ENCODE results near the gene HMG20A. TPM values are rescaled to one million over a fixed set of nuclear protein-coding genes. Genes with fewer than 3 reads are reported as not detected.
"Not testable (repeated sequence)": the region's sequence is repeated elsewhere in the genome, so short reads cannot be mapped to it uniquely, and the experiment has no call there.

Gene HMG20A
- total RNA-seq, 1 experiment from 2014 or later: 54.0 TPM

DNA sequence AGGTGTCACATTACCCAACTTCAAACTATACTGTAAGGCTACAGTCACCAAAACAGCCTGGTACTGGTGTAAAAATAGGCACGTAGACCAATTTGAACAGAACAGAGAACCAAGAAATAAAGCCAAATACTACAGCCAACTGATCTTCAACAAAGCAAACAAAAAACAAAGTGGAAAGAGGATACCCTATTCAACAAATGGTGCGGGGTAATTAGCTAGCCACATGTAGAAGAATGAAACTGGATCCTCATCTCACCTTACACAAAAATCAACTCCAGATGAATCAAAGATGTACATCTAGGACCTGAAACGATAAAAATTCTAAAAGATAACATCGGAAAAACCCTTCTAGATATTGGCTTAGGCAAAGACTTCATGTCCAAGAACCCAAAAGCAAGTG, 13.8 kb upstream of the HMG20A start:
- POLR2A ChIA-PET: interaction anchor here (0.6 kb wide), 1 partner anchor 24 kb away, joined by 17 read pairs; no protein-coding TSS in a partner anchor
- BruUV-seq (replicated peaks): no TSS peak
- ATAC-seq (no peak), DNase-seq (ENCODE audit: low read depth, low spot score) (no peak)
- CTCF ChIA-PET: no interaction called here
- no peaks in the 10 kb centered on the region for H3K9me3 ChIP-seq (ENCODE audit: control insufficient read depth, insufficient read depth, low read depth, low read length)
- H3K4me3 ChIP-seq (ENCODE audit: low read depth in 2 of 2, low read length in 2 of 2): no peak overlapping the region
- H3K27me3 ChIP-seq (ENCODE audit: control insufficient read depth, insufficient read depth, low read length): no peaks in the 10 kb centered on the region
- H3K27ac ChIP-seq (ENCODE audit: low read length): no peak overlapping the region
- intact Hi-C loops (cut with micrococcal nuclease; ENCODE audit: unreplicated experiment) (no loop called here), in situ Hi-C loops (cut with HindIII; ENCODE audit: low pct_unique_long_range_greater_than_20kb, low sequenced_read_pairs) (no loop called here)
- H3K4me1 ChIP-seq (ENCODE audit: control insufficient read depth, insufficient read depth, low read length): peaks cover 6% of the 10 kb centered on the region; the same call in 1 of the 2 replicates
- H3K36me3 ChIP-seq (ENCODE audit: control insufficient read depth, insufficient read depth, low read length): no peaks in the 10 kb centered on the region
- no peak for TF ChIP-seq REST (IDR thresholded peaks at IDR 0.05; ENCODE audit: insufficient read depth in 1 of 2, low read depth in 2 of 2, low read length in 1 of 2)
- TF ChIP-seq POLR2AphosphoS5 (IDR thresholded peaks at IDR 0.05; ENCODE audit: low read depth, low read length): no peak
- no peak for TF ChIP-seq SIN3A (IDR thresholded peaks at IDR 0.05; ENCODE audit: borderline replicate concordance, insufficient read depth, low read depth, low read length)
- TF ChIP-seq TCF7L2 (IDR thresholded peaks at IDR 0.05; ENCODE audit: low read depth, low read length): no peak

- Histone ChIP-seq H3K9me3 (ENCODE audit: control insufficient read depth, insufficient read depth, low read depth, low read length) (no peaks in the 10 kb centered on the region), H3K27me3 (ENCODE audit: control insufficient read depth, insufficient read depth, low read length) (no peaks in the 10 kb centered on the region), H3K36me3 (ENCODE audit: control insufficient read depth, insufficient read depth, low read length) (no peaks in the 10 kb centered on the region), H3K27ac (ENCODE audit: low read length) (no peak overlapping the region), H3K4me3 (ENCODE audit: low read depth in 2 of 2, low read length in 2 of 2) (no peak overlapping the region), H3K4me1 (ENCODE audit: control insufficient read depth, insufficient read depth, low read length) (peaks cover 9% of the 10 kb centered on the region; the same call in 1 of the 2 replicates)
- no peak for ATAC-seq
- in situ Hi-C loops (cut with HindIII; ENCODE audit: low pct_unique_long_range_greater_than_20kb, low sequenced_read_pairs) (no loop called here), intact Hi-C loops (cut with micrococcal nuclease; ENCODE audit: unreplicated experiment) (no loop called here)
- TF ChIP-seq SIN3A (IDR thresholded peaks at IDR 0.05; ENCODE audit: borderline replicate concordance, insufficient read depth, low read depth, low read length) (no peak), TCF7L2 (IDR thresholded peaks at IDR 0.05; ENCODE audit: low read depth, low read length) (no peak), REST (IDR thresholded peaks at IDR 0.05; ENCODE audit: insufficient read depth in 1 of 2, low read depth in 2 of 2, low read length in 1 of 2) (no peak), POLR2AphosphoS5 (IDR thresholded peaks at IDR 0.05; ENCODE audit: low read depth, low read length) (no peak)
- TF ChIP-seq, protein P1, sequence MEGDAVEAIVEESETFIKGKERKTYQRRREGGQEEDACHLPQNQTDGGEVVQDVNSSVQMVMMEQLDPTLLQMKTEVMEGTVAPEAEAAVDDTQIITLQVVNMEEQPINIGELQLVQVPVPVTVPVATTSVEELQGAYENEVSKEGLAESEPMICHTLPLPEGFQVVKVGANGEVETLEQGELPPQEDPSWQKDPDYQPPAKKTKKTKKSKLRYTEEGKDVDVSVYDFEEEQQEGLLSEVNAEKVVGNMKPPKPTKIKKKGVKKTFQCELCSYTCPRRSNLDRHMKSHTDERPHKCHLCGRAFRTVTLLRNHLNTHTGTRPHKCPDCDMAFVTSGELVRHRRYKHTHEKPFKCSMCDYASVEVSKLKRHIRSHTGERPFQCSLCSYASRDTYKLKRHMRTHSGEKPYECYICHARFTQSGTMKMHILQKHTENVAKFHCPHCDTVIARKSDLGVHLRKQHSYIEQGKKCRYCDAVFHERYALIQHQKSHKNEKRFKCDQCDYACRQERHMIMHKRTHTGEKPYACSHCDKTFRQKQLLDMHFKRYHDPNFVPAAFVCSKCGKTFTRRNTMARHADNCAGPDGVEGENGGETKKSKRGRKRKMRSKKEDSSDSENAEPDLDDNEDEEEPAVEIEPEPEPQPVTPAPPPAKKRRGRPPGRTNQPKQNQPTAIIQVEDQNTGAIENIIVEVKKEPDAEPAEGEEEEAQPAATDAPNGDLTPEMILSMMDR (IDR thresholded peaks at IDR 0.05): no peak
- POLR2A ChIA-PET: interaction anchor here (0.6 to 0.7 kb wide), 2 partner anchors 307 to 1035 kb away, joined by 3 to 7 read pairs; no protein-coding TSS in a partner anchor
- DNase-seq (ENCODE audit: low read depth, low spot score): no peak
- BruUV-seq (replicated peaks): no TSS peak
- CTCF ChIA-PET: interaction anchor here (0.7 kb wide), 1 partner anchor 65 kb away, joined by 3 read pairs; no protein-coding TSS in a partner anchor
These were observed 11.2 kb upstream of the HMG20A start for GRCh38 chr15:77409259-77410156.

GRCh38 chr15:77410157-77410500, 10.6 kb upstream of the HMG20A start:
- H3K36me3 ChIP-seq (ENCODE audit: control insufficient read depth, insufficient read depth, low read length); H3K27me3 ChIP-seq (ENCODE audit: control insufficient read depth, insufficient read depth, low read length); intact Hi-C loops (cut with micrococcal nuclease; ENCODE audit: unreplicated experiment); in situ Hi-C loops (cut with HindIII; ENCODE audit: low pct_unique_long_range_greater_than_20kb, low sequenced_read_pairs); DNase-seq (ENCODE audit: low read depth, low spot score); H3K27ac ChIP-seq (ENCODE audit: low read length); H3K9me3 ChIP-seq (ENCODE audit: control insufficient read depth, insufficient read depth, low read depth, low read length); ATAC-seq; BruUV-seq (replicated peaks); H3K4me1 ChIP-seq (ENCODE audit: control insufficient read depth, insufficient read depth, low read length); H3K4me3 ChIP-seq (ENCODE audit: low read depth in 2 of 2, low read length in 2 of 2): not testable (repeated sequence)
- ChIA-PET CTCF (interaction anchor here (0.7 kb wide), 1 partner anchor 65 kb away, joined by 3 read pairs; no protein-coding TSS in a partner anchor), POLR2A (interaction anchor here (0.6 to 0.7 kb wide), 2 partner anchors 308 to 1036 kb away, joined by 3 to 7 read pairs; no protein-coding TSS in a partner anchor)

All from Panc1 (cell line).